ENCODE data around the gene GRPEL2.

- TF ChIP-seq CTCF (IDR thresholded peaks at IDR 0.05; ENCODE audit: low read depth, low read length): no peak
- TF ChIP-seq EZH2phosphoT487 (IDR thresholded peaks at IDR 0.05; ENCODE audit: low read depth): no peak
Observed at GRCh38 chr5:149348518-149348917, 3.2 kb downstream of the GRPEL2 start.

Measured in OCI-LY3 (cell line).